ENCODE results near the gene SOX5.

GRCh38 chr12:23941780-23942179 is 7.7 kb downstream of the SOX5 start:
- TF ChIP-seq CTCF (IDR thresholded peaks at IDR 0.05) (no peak), POLR2A (IDR thresholded peaks at IDR 0.05) (no peak)

Data from right lobe of liver (tissue), 4 donors.